HCT116 (cell line): ENCODE measurements around the gene PAX6. TPM values are rescaled to one million over a fixed set of nuclear protein-coding genes. Genes with fewer than 3 reads are reported as not detected.

Experiments
- ATAC-seq: fragments of 200-7000 bp; cut with Tn5 transposase; 2 replicates; pipeline ENCODE4 v1.9.1; 2020; ENCODE audit warnings: mild to moderate bottlenecking, moderate library complexity
- BruUV-seq: library from RNA; stranded (reverse); fragments of 400-500 nt; replicated peaks from 2 replicates; lab custom pipeline; 2021; lab: Mats Ljungman, UMichigan
- CTCF ChIA-PET: fragments of 300-600 bp; sonication (Branson Sonifier 250); formaldehyde crosslinking; loops from one replicate; lab custom pipeline; 2021; ENCODE audit warnings: antibody characterized with exemption; lab: Charles Lee
- POLR2A ChIA-PET: fragments of 300-600, 350-600 bp; sonication (Branson Sonifier 250); formaldehyde crosslinking; loops from one replicate; lab custom pipeline; 2021; ENCODE audit warnings: antibody characterized with exemption; lab: Charles Lee
- RAD21 ChIA-PET, 2 experiments: fragments of 300-600 bp; sonication (Branson Sonifier 250); formaldehyde crosslinking; loops; one replicate each; lab custom pipeline; 2023; ENCODE audit warnings: low total read pairs in 2 of 2; ENCODE audit not compliant: uncharacterized antibody in 2 of 2, unreplicated experiment in 2 of 2, low non-redundant PET in 1 of 2; lab: Charles Lee
- DNase-seq: peaks from one replicate; pipeline ENCODE4 v3.0.0-alpha.2; 2010; ENCODE audit warnings: low read depth, low spot score
- H2AFZ ChIP-seq: fragments of 200-600 bp; shearing (Covaris generic), sonication (generic); 2 replicates; pipeline ENCODE4 v1.6.1; 2017; ENCODE audit warnings: low read depth, mixed run types, mixed read lengths, antibody characterized with exemption, low read length; ENCODE audit not compliant: poor library complexity, severe bottlenecking
- H3K27ac ChIP-seq: 2 replicates; pipeline ENCODE4 v1.5.1; 2012; ENCODE audit warnings: low read depth, low read length
- H3K27me3 ChIP-seq: fragments of 200-600 bp; sonication (generic); 2 replicates; pipeline ENCODE4 v1.6.1; 2016; ENCODE audit warnings: mixed run types, low read length, mixed read lengths; ENCODE audit not compliant: insufficient read depth
- H3K36me3 ChIP-seq, 2 experiments: fragments of 200-500 bp in 1 of 2; fragments of 200-600 bp in 1 of 2; sonication (Bioruptor generic) in 1 of 2; sonication (generic) in 1 of 2; 2 replicates each; pipeline versions ENCODE4 v1.5.1 to v1.6.1; 2014 to 2016; ENCODE audit warnings: low read length in 2 of 2, inconsistent platforms in 1 of 2, mixed read lengths in 1 of 2, mixed run types in 1 of 2; ENCODE audit not compliant: insufficient read depth in 2 of 2, control insufficient read depth in 1 of 2
- H3K4me1 ChIP-seq, 2 experiments: fragments of 200-600 bp in 1 of 2; sonication (generic) in 1 of 2; 2 replicates each; pipeline versions ENCODE4 v1.5.1 to v1.6.1; 2012 to 2017; ENCODE audit warnings: low read length in 2 of 2, inconsistent platforms in 1 of 2, mild to moderate bottlenecking in 1 of 2, mixed read lengths in 1 of 2, mixed run types in 1 of 2, moderate library complexity in 1 of 2; ENCODE audit not compliant: insufficient read depth in 2 of 2, control insufficient read depth in 1 of 2
- H3K4me2 ChIP-seq: fragments of 200-600 bp; sonication (generic); 2 replicates; pipeline ENCODE4 v1.6.1; 2017; ENCODE audit warnings: mixed run types, low read length, mixed read lengths
- H3K4me3 ChIP-seq, 2 experiments: fragments of 200-600 bp in 1 of 2; sonication (generic) in 1 of 2; replicated peaks in 1 of 2; 2 replicates each; pipeline ENCODE4 v1.5.1; 2011 to 2016; ENCODE audit warnings: low read length in 2 of 2, control low read depth in 1 of 2, low read depth in 1 of 2, mild to moderate bottlenecking in 1 of 2, mixed read lengths in 1 of 2, mixed run types in 1 of 2
- H3K79me2 ChIP-seq: fragments of 200-600 bp; sonication (generic); 2 replicates; pipeline ENCODE4 v1.6.1; 2017; ENCODE audit warnings: mild to moderate bottlenecking, mixed run types, low read length, moderate library complexity, mixed read lengths; ENCODE audit not compliant: insufficient read depth
- H3K9ac ChIP-seq: fragments of 200-600 bp; sonication (generic); 2 replicates; pipeline ENCODE4 v1.6.1; 2016; ENCODE audit warnings: low read length, mixed read lengths
- H3K9me2 ChIP-seq: fragments of 200-600 bp; sonication (generic), shearing (Covaris generic); 2 replicates; pipeline ENCODE4 v1.6.1; 2017; ENCODE audit warnings: mixed run types, mild to moderate bottlenecking, moderate library complexity; ENCODE audit not compliant: insufficient read depth
- H3K9me3 ChIP-seq, 2 experiments: fragments of 200-500 bp in 1 of 2; fragments of 200-600 bp in 1 of 2; sonication (Bioruptor generic) in 1 of 2; sonication (generic) in 1 of 2; 2 replicates each; pipeline ENCODE4 v1.6.1; 2014 to 2017; ENCODE audit warnings: low read length in 2 of 2, mixed read lengths in 2 of 2, inconsistent platforms in 1 of 2, low read depth in 1 of 2, mild to moderate bottlenecking in 1 of 2, mixed run types in 1 of 2, moderate library complexity in 1 of 2; ENCODE audit not compliant: control insufficient read depth in 1 of 2, insufficient read depth in 1 of 2
- H4K20me1 ChIP-seq: fragments of 200-600 bp; sonication (generic), shearing (Covaris generic); 2 replicates; pipeline ENCODE4 v1.6.1; 2017; ENCODE audit warnings: mixed run types, mild to moderate bottlenecking, moderate library complexity; ENCODE audit not compliant: insufficient read depth
- CEBPB ChIP-seq: IDR thresholded peaks from 2 replicates; pipeline ENCODE4 v1.6.1; 2012; ENCODE audit warnings: low read depth
- ELF1 ChIP-seq: IDR thresholded peaks from 2 replicates; pipeline ENCODE4 v1.6.1; 2012; ENCODE audit warnings: low read depth, borderline replicate concordance
- EZH2phosphoT487 ChIP-seq: fragments of 200-600 bp; IDR thresholded peaks from 2 replicates; pipeline ENCODE4 v1.6.1; 2018; ENCODE audit warnings: antibody characterized with exemption, borderline replicate concordance
- FOSL1 ChIP-seq: IDR thresholded peaks from 2 replicates; pipeline ENCODE4 v1.6.1; 2012; ENCODE audit warnings: low read depth
- POLR2AphosphoS5 ChIP-seq: IDR thresholded peaks from 2 replicates; pipeline ENCODE4 v1.6.1; 2011; ENCODE audit warnings: mild to moderate bottlenecking, low read depth, low read length, moderate library complexity
- RAD21 ChIP-seq: IDR thresholded peaks from 2 replicates; pipeline ENCODE4 v1.6.1; 2012; ENCODE audit warnings: low read depth, mild to moderate bottlenecking
- SP1 ChIP-seq: IDR thresholded peaks from 2 replicates; pipeline ENCODE4 v1.6.1; 2012; ENCODE audit warnings: low read depth
- intact Hi-C: fragments of 100-400 bp; cut with micrococcal nuclease; formaldehyde crosslinking; loops from 2 replicates; pipeline ENCODE4 v1.10.0; 2022
- total RNA-seq: library from RNA; stranded (reverse); gene quantifications from one replicate; pipeline ENCODE4 v1.2.1, GENCODE V29; 2021; ENCODE audit not compliant: unreplicated experiment
- TF ChIP-seq, protein P1 (sequence below), 3 experiments: fragments of 200-600 bp in 1 of 3; sonication (generic) in 1 of 3; IDR thresholded peaks in 2 of 3; conservative IDR thresholded peaks in 1 of 3; 2 replicates each; pipeline ENCODE4 v1.5.1; 2012 to 2017; ENCODE audit warnings: low read depth in 2 of 3, low read length in 2 of 3, antibody characterized with exemption in 1 of 3, borderline replicate concordance in 1 of 3, control low read depth in 1 of 3, mild to moderate bottlenecking in 1 of 3, mixed read lengths in 1 of 3, mixed run types in 1 of 3, moderate library complexity in 1 of 3; ENCODE audit not compliant: insufficient read depth in 1 of 3
- TF ChIP-seq, protein P2 (sequence below): IDR thresholded peaks from 2 replicates; pipeline ENCODE4 v1.6.1; 2011; ENCODE audit warnings: mild to moderate bottlenecking, low read length, moderate library complexity; ENCODE audit not compliant: insufficient replicate concordance; ENCODE audit errors: extremely low read depth

PAX6 gene
- total RNA-seq, 1 experiment from 2014 or later, result 5.3 TPM

DNA sequence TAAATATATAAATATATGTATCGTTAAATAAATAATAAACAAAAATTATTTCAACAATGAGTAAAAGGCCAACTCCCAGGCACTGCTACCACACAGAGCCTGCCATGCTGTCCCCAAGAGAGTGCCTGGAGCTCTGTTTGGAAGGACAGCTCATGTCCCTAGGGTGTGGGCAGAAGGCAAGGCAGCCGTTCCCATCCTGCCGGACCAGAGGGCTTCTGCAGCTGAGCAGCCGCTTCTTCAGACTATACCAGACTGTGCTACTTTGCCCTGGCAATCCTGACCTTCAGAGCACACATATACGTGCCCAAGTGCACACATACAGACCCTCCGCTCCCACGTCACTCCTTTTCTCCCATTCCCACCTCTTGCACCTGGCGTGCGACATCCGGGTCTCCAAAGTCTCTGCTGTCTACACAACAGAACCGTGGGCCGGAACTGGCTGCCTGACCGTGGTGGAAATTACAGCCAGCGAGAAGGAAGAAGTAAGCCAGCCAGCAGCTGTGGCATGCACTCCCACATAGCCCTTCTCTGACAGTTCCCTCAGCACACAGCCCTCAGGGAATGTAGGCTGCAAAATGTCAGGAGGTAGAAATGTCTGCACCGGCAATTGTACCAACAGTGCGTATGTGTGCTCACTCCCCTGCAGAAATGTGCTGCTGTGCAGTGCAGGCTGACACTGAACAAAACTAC, 24.0 kb downstream of the PAX6 start:
- intact Hi-C loops, result no loop called here
- ChIA-PET POLR2A (no interaction called here), CTCF (no interaction called here), RAD21 (no interaction called here)
- Histone ChIP-seq H3K9me2 (no peaks in the 10 kb centered on the region), H3K27ac (no peak overlapping the region), H3K9ac (no peak overlapping the region), H3K4me1 (no peaks in the 10 kb centered on the region), H3K36me3 (no peaks in the 10 kb centered on the region), H2AFZ (no peak overlapping the region), H3K27me3 (no peaks in the 10 kb centered on the region), H4K20me1 (no peaks in the 10 kb centered on the region), H3K79me2 (no peaks in the 10 kb centered on the region), H3K9me3 (no peaks in the 10 kb centered on the region), H3K4me3 (no peak overlapping the region), H3K4me2 (no peak overlapping the region)
- TF ChIP-seq, protein P1, sequence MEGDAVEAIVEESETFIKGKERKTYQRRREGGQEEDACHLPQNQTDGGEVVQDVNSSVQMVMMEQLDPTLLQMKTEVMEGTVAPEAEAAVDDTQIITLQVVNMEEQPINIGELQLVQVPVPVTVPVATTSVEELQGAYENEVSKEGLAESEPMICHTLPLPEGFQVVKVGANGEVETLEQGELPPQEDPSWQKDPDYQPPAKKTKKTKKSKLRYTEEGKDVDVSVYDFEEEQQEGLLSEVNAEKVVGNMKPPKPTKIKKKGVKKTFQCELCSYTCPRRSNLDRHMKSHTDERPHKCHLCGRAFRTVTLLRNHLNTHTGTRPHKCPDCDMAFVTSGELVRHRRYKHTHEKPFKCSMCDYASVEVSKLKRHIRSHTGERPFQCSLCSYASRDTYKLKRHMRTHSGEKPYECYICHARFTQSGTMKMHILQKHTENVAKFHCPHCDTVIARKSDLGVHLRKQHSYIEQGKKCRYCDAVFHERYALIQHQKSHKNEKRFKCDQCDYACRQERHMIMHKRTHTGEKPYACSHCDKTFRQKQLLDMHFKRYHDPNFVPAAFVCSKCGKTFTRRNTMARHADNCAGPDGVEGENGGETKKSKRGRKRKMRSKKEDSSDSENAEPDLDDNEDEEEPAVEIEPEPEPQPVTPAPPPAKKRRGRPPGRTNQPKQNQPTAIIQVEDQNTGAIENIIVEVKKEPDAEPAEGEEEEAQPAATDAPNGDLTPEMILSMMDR (IDR thresholded peaks at IDR 0.05 in 2 of 3, conservative IDR thresholded peaks at IDR 0.05 in 1 of 3; ENCODE audit: borderline replicate concordance in 1 of 3, insufficient read depth in 1 of 3, low read depth in 2 of 3, low read length in 2 of 3), result no peak
- TF ChIP-seq POLR2AphosphoS5, result no peak
- no TSS peak for BruUV-seq
- ATAC-seq (no peak), DNase-seq (no peak)

DNA sequence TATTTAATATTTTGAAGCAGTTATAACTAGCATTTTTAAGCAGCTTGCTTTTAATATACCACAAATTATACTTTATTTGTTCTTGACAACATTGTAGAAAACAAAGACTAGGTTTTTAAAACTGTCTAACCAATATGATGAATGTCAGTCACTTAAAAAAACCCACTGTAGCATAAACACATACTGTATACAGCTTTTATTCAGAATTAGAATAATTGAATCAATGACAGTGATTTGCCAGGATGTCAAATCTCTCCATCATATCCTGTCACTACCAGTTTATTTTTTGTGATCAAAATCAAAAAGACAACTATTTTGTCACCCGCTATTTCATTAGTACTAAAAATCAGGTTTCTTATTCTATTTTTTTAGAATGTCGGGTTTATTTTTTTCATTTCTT, 26.5 kb downstream of the PAX6 start:
- Histone ChIP-seq H3K79me2 (no peaks in the 10 kb centered on the region), H3K27ac (no peak overlapping the region), H3K4me2 (no peak overlapping the region), H3K27me3 (no peaks in the 10 kb centered on the region), H3K9ac (no peak overlapping the region), H3K9me2 (no peaks in the 10 kb centered on the region), H3K9me3 (no peaks in the 10 kb centered on the region), H2AFZ (no peak overlapping the region), H3K4me1 (no peaks in the 10 kb centered on the region), H3K36me3 (no peaks in the 10 kb centered on the region), H4K20me1 (no peaks in the 10 kb centered on the region), H3K4me3 (no peak overlapping the region)
- ChIA-PET RAD21 (no interaction called here), CTCF (no interaction called here), POLR2A (no interaction called here)
- TF ChIP-seq RAD21 (no peak), POLR2AphosphoS5 (no peak), SP1 (no peak), ELF1 (no peak), FOSL1 (no peak), EZH2phosphoT487 (no peak), CEBPB (no peak)
- TF ChIP-seq, protein P2, sequence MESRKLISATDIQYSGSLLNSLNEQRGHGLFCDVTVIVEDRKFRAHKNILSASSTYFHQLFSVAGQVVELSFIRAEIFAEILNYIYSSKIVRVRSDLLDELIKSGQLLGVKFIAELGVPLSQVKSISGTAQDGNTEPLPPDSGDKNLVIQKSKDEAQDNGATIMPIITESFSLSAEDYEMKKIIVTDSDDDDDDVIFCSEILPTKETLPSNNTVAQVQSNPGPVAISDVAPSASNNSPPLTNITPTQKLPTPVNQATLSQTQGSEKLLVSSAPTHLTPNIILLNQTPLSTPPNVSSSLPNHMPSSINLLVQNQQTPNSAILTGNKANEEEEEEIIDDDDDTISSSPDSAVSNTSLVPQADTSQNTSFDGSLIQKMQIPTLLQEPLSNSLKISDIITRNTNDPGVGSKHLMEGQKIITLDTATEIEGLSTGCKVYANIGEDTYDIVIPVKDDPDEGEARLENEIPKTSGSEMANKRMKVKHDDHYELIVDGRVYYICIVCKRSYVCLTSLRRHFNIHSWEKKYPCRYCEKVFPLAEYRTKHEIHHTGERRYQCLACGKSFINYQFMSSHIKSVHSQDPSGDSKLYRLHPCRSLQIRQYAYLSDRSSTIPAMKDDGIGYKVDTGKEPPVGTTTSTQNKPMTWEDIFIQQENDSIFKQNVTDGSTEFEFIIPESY, result no peak
- intact Hi-C loops, result no loop called here
- no peak for DNase-seq
- ATAC-seq, result no peak
- no TSS peak for BruUV-seq
